HepG2 (cell line): ENCODE data around the gene EMP2. TPM values are rescaled to one million over a fixed set of nuclear protein-coding genes. Genes with fewer than 3 reads are reported as not detected.

Source experiments
- ARID3A ChIP-seq: IDR thresholded peaks from 2 replicates; pipeline ENCODE4 v1.6.1; 2012; ENCODE audit warnings: low read depth, low read length, improper control_type of control experiment
- CSRNP1 ChIP-seq: sonication (generic); formaldehyde crosslinking; IDR thresholded peaks from 2 replicates; pipeline ENCODE4 v1.8.1; 2023; ENCODE audit warnings: mild to moderate bottlenecking, missing genetic modification reagents
- ELF1 ChIP-seq: sonication (generic); formaldehyde crosslinking; IDR thresholded peaks from 2 replicates; pipeline ENCODE4 v1.4.0; 2020; ENCODE audit warnings: missing genetic modification reagents
- GABPB1 ChIP-seq: IDR thresholded peaks from 2 replicates; pipeline ENCODE4 v1.6.1; 2016; ENCODE audit warnings: mild to moderate bottlenecking, missing genetic modification reagents, moderate library complexity, missing compliant biosample characterization
- GATAD2A ChIP-seq: IDR thresholded peaks from 2 replicates; pipeline ENCODE4 v1.6.1; 2016
- HDAC2 ChIP-seq: sonication (generic); formaldehyde crosslinking; IDR thresholded peaks from 2 replicates; pipeline ENCODE4 v1.4.0; 2020; ENCODE audit warnings: missing genetic modification reagents
- HES4 ChIP-seq: sonication (generic); formaldehyde crosslinking; IDR thresholded peaks from 2 replicates; pipeline ENCODE4 v1.9.0; 2021; ENCODE audit warnings: mild to moderate bottlenecking, missing genetic modification reagents, borderline replicate concordance
- HOXA5 ChIP-seq: sonication (generic); formaldehyde crosslinking; IDR thresholded peaks from 2 replicates; pipeline ENCODE4 v1.4.0; 2020; ENCODE audit warnings: missing genetic modification reagents
- IKZF5 ChIP-seq: IDR thresholded peaks from 2 replicates; pipeline ENCODE4 v1.6.1; 2018; ENCODE audit warnings: missing genetic modification reagents, mild to moderate bottlenecking, missing compliant biosample characterization
- JUN ChIP-seq: sonication (generic); formaldehyde crosslinking; IDR thresholded peaks from 2 replicates; pipeline ENCODE4 v1.4.0; 2020; ENCODE audit warnings: mild to moderate bottlenecking, missing genetic modification reagents
- KAT8 ChIP-seq: IDR thresholded peaks from 2 replicates; pipeline ENCODE4 v1.6.1; 2016; ENCODE audit warnings: missing genetic modification reagents, missing compliant biosample characterization
- MAFK ChIP-seq, 2 experiments: IDR thresholded peaks in 1 of 2; conservative IDR thresholded peaks in 1 of 2; 2 replicates each; pipeline ENCODE4 v1.6.1; 2011; ENCODE audit warnings: improper control_type of control experiment in 2 of 2, low read length in 2 of 2
- MYC ChIP-seq: sonication (generic); formaldehyde crosslinking; IDR thresholded peaks from 2 replicates; pipeline ENCODE4 v1.9.0; 2021; ENCODE audit warnings: missing genetic modification reagents, borderline replicate concordance
- NFIC ChIP-seq: IDR thresholded peaks from 2 replicates; pipeline ENCODE4 v1.6.1; 2012; ENCODE audit warnings: mild to moderate bottlenecking, low read length, inconsistent platforms
- PBX3 ChIP-seq: sonication (generic); formaldehyde crosslinking; IDR thresholded peaks from 2 replicates; pipeline ENCODE4 v1.8.1; 2023; ENCODE audit warnings: missing genetic modification reagents, inconsistent platforms, borderline replicate concordance
- SIN3B ChIP-seq: fragments of 150-350 bp; IDR thresholded peaks from 2 replicates; pipeline ENCODE4 v1.6.1; 2014; ENCODE audit warnings: low read length
- ZBTB43 ChIP-seq: sonication (generic); formaldehyde crosslinking; conservative IDR thresholded peaks from 2 replicates; pipeline ENCODE4 v1.4.0; 2020; ENCODE audit warnings: missing genetic modification reagents
- ZNF205 ChIP-seq: IDR thresholded peaks from 2 replicates; pipeline ENCODE4 v1.6.1; 2018; ENCODE audit warnings: missing biosample characterization, missing genetic modification reagents
- ZNF281 ChIP-seq: sonication (generic); formaldehyde crosslinking; IDR thresholded peaks from 2 replicates; pipeline ENCODE4 v1.4.0; 2020; ENCODE audit warnings: missing genetic modification reagents, borderline replicate concordance
- polyA plus RNA-seq, 8 experiments: library from polyadenylated mRNA; depleted of rRNA in 3 of 8; stranded (reverse) in 7 of 8; unstranded in 1 of 8; fragments of >200 nt; fragmentation: Illumina TruSeq in 4 of 8; extraction: Trizol in 4 of 8; gene quantifications; 2 replicates each; pipeline versions ENCODE4 v1.2.1 to v1.2.3, GENCODE V29; 2011 to 2016; ENCODE audit warnings: low read depth in 4 of 8, missing spikeins in 1 of 8, mixed read lengths in 1 of 8; ENCODE audit not compliant: insufficient read depth in 1 of 8
- total RNA-seq, 5 experiments: library from RNA; depleted of rRNA; stranded (reverse); fragments of >200 nt; fragmentation: Illumina TruSeq; extraction: Trizol; gene quantifications; 2 replicates each; pipeline ENCODE4 v1.2.3, GENCODE V29; 2016; ENCODE audit warnings: low read depth in 1 of 5

EMP2 gene
- total and polyA plus RNA-seq, 2 of the 13 experiments (the other 11 are each of a cell fraction or from before 2014, with no cell fraction given), result 24.6 to 91.2 TPM

GRCh38 chr16:10610499-10611184 lies 30.2 kb upstream of the EMP2 start (continued):
- TF ChIP-seq HES4 (CRISPR knock-in tag) (no peak), ZBTB43 (CRISPR knock-in tag) (peak; percentile 91), ZNF205 (CRISPR knock-in tag) (no peak), CSRNP1 (CRISPR knock-in tag) (peak; percentile 81; the same call in 1 of the 2 replicates), PBX3 (CRISPR knock-in tag) (no peak), GABPB1 (CRISPR knock-in tag) (peak; percentile 37; the same call in 1 of the 2 replicates), KAT8 (CRISPR knock-in tag) (peak; percentile 60), MYC (CRISPR knock-in tag) (peak; percentile 23; the same call in 1 of the 2 replicates), JUN (peak; percentile 39; the same call in 1 of the 2 replicates), ELF1 (peak; percentile 70; the same call in 1 of the 2 replicates), ARID3A (peak; percentile 82; the same call in 1 of the 2 replicates), GATAD2A (peak; percentile 90), SIN3B (no peak), NFIC (peak; percentile 94; the same call in 1 of the 2 replicates), IKZF5 (peak; percentile 75; the same call in 1 of the 2 replicates), HOXA5 (CRISPR knock-in tag) (0 out of 2 replicates have a peak, but pooled peaks have one; percentile 16), MAFK (conservative IDR thresholded peaks at IDR 0.05 in 1 of 2, IDR thresholded peaks at IDR 0.05 in 1 of 2; ENCODE audit: low read length in 2 of 2) (no peak), HDAC2 (CRISPR knock-in tag) (peak; percentile 84), ZNF281 (peak; percentile 78; the same call in 1 of the 2 replicates)
